ENCODE results near the gene B4GAT1.

Gene B4GAT1

DNA sequence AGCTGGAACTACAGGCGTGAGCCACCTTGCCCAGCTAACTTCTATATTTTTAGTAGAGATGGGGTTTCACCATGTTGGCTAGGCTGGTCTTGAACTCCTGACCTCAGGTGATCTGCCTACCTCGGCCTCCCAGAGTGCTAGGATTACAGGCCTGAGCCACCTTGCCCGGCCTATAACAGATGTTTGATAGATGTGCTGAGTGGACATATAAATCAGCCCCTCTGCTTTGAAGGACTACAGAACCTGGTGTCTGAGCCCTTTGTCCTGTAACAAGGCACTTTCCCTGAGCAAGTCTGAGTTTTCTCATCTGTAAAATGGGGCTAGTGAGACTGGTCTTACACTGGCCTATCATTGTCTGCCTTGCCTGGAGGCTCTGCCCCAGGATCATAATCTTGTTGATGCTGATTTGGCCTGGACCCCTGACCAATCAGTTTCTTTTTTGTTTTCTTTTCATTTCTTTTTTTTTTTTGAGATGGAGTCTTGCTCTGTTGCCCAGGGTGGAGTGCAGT, 18.2 kb downstream of the B4GAT1 start:
- TF ChIP-seq EZH2phosphoT487 (IDR thresholded peaks at IDR 0.05; ENCODE audit: borderline replicate concordance): no peak
- TF ChIP-seq, protein P1, sequence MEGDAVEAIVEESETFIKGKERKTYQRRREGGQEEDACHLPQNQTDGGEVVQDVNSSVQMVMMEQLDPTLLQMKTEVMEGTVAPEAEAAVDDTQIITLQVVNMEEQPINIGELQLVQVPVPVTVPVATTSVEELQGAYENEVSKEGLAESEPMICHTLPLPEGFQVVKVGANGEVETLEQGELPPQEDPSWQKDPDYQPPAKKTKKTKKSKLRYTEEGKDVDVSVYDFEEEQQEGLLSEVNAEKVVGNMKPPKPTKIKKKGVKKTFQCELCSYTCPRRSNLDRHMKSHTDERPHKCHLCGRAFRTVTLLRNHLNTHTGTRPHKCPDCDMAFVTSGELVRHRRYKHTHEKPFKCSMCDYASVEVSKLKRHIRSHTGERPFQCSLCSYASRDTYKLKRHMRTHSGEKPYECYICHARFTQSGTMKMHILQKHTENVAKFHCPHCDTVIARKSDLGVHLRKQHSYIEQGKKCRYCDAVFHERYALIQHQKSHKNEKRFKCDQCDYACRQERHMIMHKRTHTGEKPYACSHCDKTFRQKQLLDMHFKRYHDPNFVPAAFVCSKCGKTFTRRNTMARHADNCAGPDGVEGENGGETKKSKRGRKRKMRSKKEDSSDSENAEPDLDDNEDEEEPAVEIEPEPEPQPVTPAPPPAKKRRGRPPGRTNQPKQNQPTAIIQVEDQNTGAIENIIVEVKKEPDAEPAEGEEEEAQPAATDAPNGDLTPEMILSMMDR (conservative IDR thresholded peaks at IDR 0.05; ENCODE audit: low read length): no peak
- no peak overlapping the region for H3K9ac ChIP-seq (ENCODE audit: low read depth, low read length, poor library complexity, severe bottlenecking)
- no peaks in the 10 kb centered on the region for H3K36me3 ChIP-seq (ENCODE audit: insufficient read depth, low read length)

DNA sequence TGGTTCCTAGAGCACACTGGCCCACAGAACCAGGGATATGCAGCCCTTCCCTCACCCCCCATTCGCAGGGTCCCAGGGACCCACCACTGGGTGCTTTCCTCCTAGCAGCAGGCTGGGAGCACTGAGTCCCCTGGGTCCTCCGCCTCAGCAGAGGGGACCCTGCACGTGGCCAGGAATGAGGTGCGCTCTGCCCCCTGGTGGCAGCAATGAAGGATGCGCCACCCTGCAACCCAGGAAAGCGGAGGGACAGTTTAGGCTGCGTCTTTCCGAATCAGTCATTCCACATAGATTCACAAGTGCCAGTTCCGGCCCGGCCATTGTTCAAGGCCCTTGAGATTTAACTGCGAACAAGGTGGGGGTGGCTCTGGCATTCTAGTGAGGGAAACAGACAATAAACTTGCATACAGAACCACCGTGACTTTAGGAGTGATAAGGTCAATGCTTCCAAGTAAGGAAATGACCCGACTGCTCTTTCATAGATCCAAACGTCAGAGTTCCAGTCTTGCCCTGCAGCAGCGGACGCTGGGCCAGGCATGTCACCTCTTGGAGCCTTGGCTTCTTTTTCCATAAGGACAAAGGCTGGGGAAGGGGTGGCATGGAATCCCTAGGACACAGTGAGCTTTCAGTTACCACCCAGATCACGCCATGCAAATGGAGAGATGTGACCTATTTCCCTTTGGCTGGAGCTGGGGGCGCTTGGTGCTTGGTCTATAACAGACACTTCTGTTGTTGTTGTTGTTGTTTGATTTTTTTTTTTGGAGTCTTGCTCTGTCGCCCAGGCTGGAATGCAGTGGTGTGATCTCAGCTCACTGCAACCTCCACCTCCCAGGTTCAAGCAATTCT, 18.9 kb downstream of the B4GAT1 start:
- Histone ChIP-seq H3K4me2 (ENCODE audit: low read depth, low read length, poor library complexity, severe bottlenecking) (peak overlapping the region; percentile 17), H3K79me2 (ENCODE audit: insufficient read depth, low read length) (no peaks in the 10 kb centered on the region), H3K4me1 (ENCODE audit: insufficient read depth, low read length, poor library complexity, severe bottlenecking) (peaks cover 31% of the 10 kb centered on the region), H3K9ac (ENCODE audit: low read depth, low read length, poor library complexity, severe bottlenecking) (peak overlapping the region; percentile 15), H3F3A (ENCODE audit: low read depth) (no peaks in the 10 kb centered on the region), H4K20me1 (ENCODE audit: insufficient read depth, low read length, poor library complexity, severe bottlenecking) (no peaks in the 10 kb centered on the region), H3K27me3 (ENCODE audit: insufficient read depth, low read length, poor library complexity, severe bottlenecking) (no peaks in the 10 kb centered on the region), H3K9me2 (replicated peaks; ENCODE audit: low read depth, low read length) (no peaks in the 10 kb centered on the region), H3K36me3 (ENCODE audit: insufficient read depth, low read length) (no peaks in the 10 kb centered on the region), H3K4me3 (ENCODE audit: low read length, poor library complexity, severe bottlenecking) (no peak overlapping the region), H3K9me3 (ENCODE audit: insufficient read depth, low read depth, low read length) (no peaks in the 10 kb centered on the region), H2AFZ (ENCODE audit: low read length) (peak overlapping the region; percentile 88)
- no peak for TF ChIP-seq EZH2phosphoT487 (IDR thresholded peaks at IDR 0.05; ENCODE audit: borderline replicate concordance)
- TF ChIP-seq, protein P1 (conservative IDR thresholded peaks at IDR 0.05; ENCODE audit: low read length): peak; percentile 93

More for the DNA sequence above, 18.2 kb downstream of the B4GAT1 start:
- H3K4me2 ChIP-seq (ENCODE audit: low read depth, low read length, poor library complexity, severe bottlenecking): no peak overlapping the region
- no peaks in the 10 kb centered on the region for H3K79me2 ChIP-seq (ENCODE audit: insufficient read depth, low read length)
- no peaks in the 10 kb centered on the region for H3F3A ChIP-seq (ENCODE audit: low read depth)
- peaks cover 31% of the 10 kb centered on the region for H3K4me1 ChIP-seq (ENCODE audit: insufficient read depth, low read length, poor library complexity, severe bottlenecking)
- no peaks in the 10 kb centered on the region for H4K20me1 ChIP-seq (ENCODE audit: insufficient read depth, low read length, poor library complexity, severe bottlenecking)
- no peaks in the 10 kb centered on the region for H3K9me3 ChIP-seq (ENCODE audit: insufficient read depth, low read depth, low read length)
- H3K4me3 ChIP-seq (ENCODE audit: low read length, poor library complexity, severe bottlenecking): no peak overlapping the region
- no peaks in the 10 kb centered on the region for H3K27me3 ChIP-seq (ENCODE audit: insufficient read depth, low read length, poor library complexity, severe bottlenecking)
- no peak overlapping the region for H2AFZ ChIP-seq (ENCODE audit: low read length)
- H3K9me2 ChIP-seq (replicated peaks; ENCODE audit: low read depth, low read length): no peaks in the 10 kb centered on the region

DNA sequence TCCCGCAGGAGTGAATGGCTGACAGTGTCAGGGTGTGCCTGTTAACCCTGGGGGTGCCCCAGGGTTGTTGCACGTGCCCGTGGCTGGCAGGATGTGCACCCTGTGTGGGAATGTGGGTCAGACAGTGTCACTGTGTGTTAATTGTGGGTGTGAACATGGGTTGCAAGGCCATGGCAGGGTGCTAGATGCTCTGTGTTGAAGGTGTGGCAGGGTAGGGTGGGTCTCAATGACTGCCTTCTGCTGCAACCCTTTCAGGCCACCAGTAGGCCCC, 19.5 kb downstream of the B4GAT1 start:
- Histone ChIP-seq H3K4me2 (ENCODE audit: low read depth, low read length, poor library complexity, severe bottlenecking) (no peak overlapping the region), H3K9me2 (replicated peaks; ENCODE audit: low read depth, low read length) (no peaks in the 10 kb centered on the region), H3K9ac (ENCODE audit: low read depth, low read length, poor library complexity, severe bottlenecking) (no peak overlapping the region), H3K4me3 (ENCODE audit: low read length, poor library complexity, severe bottlenecking) (no peak overlapping the region), H3F3A (ENCODE audit: low read depth) (no peaks in the 10 kb centered on the region), H3K79me2 (ENCODE audit: insufficient read depth, low read length) (no peaks in the 10 kb centered on the region), H2AFZ (ENCODE audit: low read length) (peak overlapping the region; percentile 88), H4K20me1 (ENCODE audit: insufficient read depth, low read length, poor library complexity, severe bottlenecking) (no peaks in the 10 kb centered on the region), H3K36me3 (ENCODE audit: insufficient read depth, low read length) (no peaks in the 10 kb centered on the region), H3K9me3 (ENCODE audit: insufficient read depth, low read depth, low read length) (no peaks in the 10 kb centered on the region), H3K27me3 (ENCODE audit: insufficient read depth, low read length, poor library complexity, severe bottlenecking) (no peaks in the 10 kb centered on the region), H3K4me1 (ENCODE audit: insufficient read depth, low read length, poor library complexity, severe bottlenecking) (peaks cover 31% of the 10 kb centered on the region)
- TF ChIP-seq EZH2phosphoT487 (IDR thresholded peaks at IDR 0.05; ENCODE audit: borderline replicate concordance): no peak
- TF ChIP-seq, protein P1 (conservative IDR thresholded peaks at IDR 0.05; ENCODE audit: low read length): no peak
